ENCODE results near the gene NAA38.

The NAA38 gene

DNA sequence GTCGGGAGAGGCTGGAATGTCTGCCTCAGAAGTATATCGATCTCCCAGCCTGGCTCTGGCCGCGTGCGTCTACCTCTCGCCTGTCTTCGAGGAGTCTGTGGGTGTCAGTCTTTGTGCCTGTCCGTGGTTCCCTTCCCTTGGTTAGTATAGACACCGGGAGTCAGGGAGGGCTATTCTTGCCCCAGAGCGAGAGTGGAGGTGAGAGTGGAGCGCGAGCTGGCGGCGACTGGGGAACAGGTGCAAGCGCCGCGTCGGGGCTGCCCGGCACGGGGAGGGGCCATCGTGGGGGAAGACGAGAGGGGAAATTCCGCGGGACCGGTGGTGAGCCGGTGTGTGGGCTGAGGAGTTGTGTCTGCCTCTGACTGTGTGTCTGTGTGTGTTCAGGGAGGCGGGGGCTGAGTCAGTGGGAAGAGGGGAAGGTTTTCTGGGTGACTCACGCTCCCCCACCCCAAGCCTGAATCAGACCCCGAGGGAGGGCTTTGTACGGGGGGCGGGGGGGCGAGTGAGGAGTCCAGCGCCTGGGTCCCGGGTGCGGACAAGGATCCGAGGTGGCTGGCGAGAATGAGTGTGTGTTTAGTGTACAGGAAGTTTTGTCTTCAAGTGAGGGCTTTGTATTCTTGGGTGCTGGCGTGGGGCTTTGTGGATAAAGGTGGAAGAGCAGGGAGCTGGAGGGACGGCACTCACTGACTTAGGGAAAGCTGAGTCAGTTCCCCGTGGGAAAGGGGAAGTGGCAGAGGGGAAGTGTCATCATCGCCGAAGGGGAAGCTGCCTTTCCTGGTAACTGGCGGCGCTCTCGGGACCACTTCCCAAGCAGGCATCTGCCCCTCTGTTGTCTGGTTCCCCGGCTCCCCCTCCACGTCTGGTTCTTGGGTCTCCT lies 14.7 kb downstream of the NAA38 start:
- H3K4me3 ChIP-seq = peak overlapping the region; percentile 87
- peak overlapping the region; percentile 92 for H3K9ac ChIP-seq (ENCODE audit: insufficient read length)
- peak overlapping the region; percentile 92 for H3K27ac ChIP-seq
- peaks cover 40% of the 10 kb centered on the region for H3K36me3 ChIP-seq (ENCODE audit: insufficient read depth, low read length)
- no peak for DNase-seq (ENCODE audit: low read depth, low spot score)
- H3K9me3 ChIP-seq (ENCODE audit: low read depth, low read length) = no peaks in the 10 kb centered on the region
- TF ChIP-seq POLR2AphosphoS5 (IDR thresholded peaks at IDR 0.05; ENCODE audit: borderline replicate concordance, low read depth, low read length) (peak; percentile 22; the same call in 1 of the 2 replicates), EZH2 (IDR thresholded peaks at IDR 0.05) (no peak)

DNA sequence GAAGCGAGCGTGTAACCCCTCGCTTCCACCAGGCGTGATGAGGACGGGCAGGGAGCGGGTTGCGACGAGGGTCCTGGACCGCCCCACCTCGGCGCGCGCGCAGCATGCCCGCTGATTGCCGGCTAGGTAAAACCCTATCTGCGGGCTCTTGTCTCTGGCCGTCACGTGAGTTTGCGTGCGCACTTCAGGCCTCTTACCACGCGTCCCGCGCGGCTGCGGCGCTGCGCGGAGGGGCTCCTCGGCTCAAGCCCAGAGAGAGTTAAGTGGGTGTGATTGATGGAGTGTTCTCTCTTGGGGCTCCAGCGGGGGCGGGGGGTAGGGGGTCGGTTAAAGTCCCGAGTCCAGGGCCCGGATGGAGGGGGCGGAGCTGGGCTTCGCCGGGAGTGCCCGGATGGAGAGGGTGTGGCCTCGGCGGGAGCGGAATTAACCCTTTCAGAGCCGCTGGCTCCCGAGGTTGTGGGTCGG lies 15.4 kb downstream of the NAA38 start:
- peak overlapping the region; percentile 87 for H3K4me3 ChIP-seq
- peak overlapping the region; percentile 92 for H3K9ac ChIP-seq (ENCODE audit: insufficient read length)
- peaks cover 35% of the 10 kb centered on the region for H3K36me3 ChIP-seq (ENCODE audit: insufficient read depth, low read length)
- no peaks in the 10 kb centered on the region for H3K9me3 ChIP-seq (ENCODE audit: low read depth, low read length)
- no peak for DNase-seq (ENCODE audit: low read depth, low spot score)
- peak; percentile 43 for TF ChIP-seq POLR2AphosphoS5 (IDR thresholded peaks at IDR 0.05; ENCODE audit: borderline replicate concordance, low read depth, low read length)
- TF ChIP-seq EZH2 (IDR thresholded peaks at IDR 0.05) = no peak
- TF ChIP-seq FOXP2 (optimal IDR thresholded peaks at IDR 0.05; ENCODE audit: control extremely low read depth, extremely low read length, insufficient read depth) = no peak
- peak overlapping the region; percentile 92 for H3K27ac ChIP-seq

DNA sequence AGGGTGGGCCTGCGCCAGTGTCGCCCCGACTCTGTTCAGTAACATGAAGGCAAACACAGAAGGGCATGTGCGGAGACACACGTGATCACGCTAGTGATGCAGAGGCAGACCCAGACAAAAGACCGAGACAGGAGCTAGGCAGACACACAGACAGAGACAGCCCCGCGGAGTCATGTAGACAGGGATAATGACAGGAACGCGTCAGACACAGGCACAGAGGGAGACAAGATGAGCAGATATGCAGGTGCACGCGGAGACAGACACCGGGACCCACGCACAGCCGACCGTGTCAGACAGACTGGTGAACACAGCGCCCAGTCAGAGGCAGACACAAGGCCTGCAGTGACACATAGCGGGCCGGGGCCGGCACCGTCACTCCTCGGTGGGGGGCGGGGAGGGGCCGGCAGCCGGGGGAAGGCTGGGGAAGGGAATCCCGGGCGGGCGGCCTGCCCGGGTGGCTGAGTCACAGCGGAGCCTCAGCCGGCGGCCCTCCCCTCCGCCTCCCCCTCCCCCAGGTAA lies 15.9 kb downstream of the NAA38 start:
- peak overlapping the region; percentile 92 for H3K27ac ChIP-seq
- no peak for DNase-seq (ENCODE audit: low read depth, low spot score)
- H3K9ac ChIP-seq (ENCODE audit: insufficient read length) = peak overlapping the region; percentile 92
- TF ChIP-seq FOXP2 (optimal IDR thresholded peaks at IDR 0.05; ENCODE audit: control extremely low read depth, extremely low read length, insufficient read depth) (no peak), POLR2AphosphoS5 (IDR thresholded peaks at IDR 0.05; ENCODE audit: borderline replicate concordance, low read depth, low read length) (no peak), EZH2 (IDR thresholded peaks at IDR 0.05) (no peak)
- peak overlapping the region; percentile 87 for H3K4me3 ChIP-seq
- peaks cover 30% of the 10 kb centered on the region for H3K36me3 ChIP-seq (ENCODE audit: insufficient read depth, low read length)
- H3K9me3 ChIP-seq (ENCODE audit: low read depth, low read length) = no peaks in the 10 kb centered on the region

DNA sequence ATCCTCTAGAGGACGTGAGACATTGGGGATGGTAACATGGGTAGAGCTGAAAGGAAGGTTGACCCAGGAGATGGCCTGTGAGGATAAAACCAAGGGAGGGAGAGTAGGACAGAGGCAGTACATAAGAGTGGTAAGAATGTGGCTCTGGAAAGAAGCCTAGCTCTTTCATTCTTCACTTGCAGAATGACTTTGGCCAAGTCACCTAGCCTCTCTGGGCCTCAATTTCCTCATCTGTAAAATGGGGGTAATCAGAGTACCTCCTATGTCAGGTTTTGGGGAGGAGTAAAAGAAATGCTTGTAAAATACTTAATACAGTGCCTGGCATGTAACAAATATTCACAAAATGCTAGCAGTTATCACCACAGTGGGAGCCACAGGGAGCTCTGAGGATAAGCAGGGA lies 16.5 kb downstream of the NAA38 start:
- peak overlapping the region; percentile 92 for H3K9ac ChIP-seq (ENCODE audit: insufficient read length)
- no peak for TF ChIP-seq EZH2 (IDR thresholded peaks at IDR 0.05)
- no peak for TF ChIP-seq FOXP2 (optimal IDR thresholded peaks at IDR 0.05; ENCODE audit: control extremely low read depth, extremely low read length, insufficient read depth)
- TF ChIP-seq POLR2AphosphoS5 (IDR thresholded peaks at IDR 0.05; ENCODE audit: borderline replicate concordance, low read depth, low read length) = no peak
- DNase-seq (ENCODE audit: low read depth, low spot score) = no peak
- H3K4me3 ChIP-seq = peak overlapping the region; percentile 87
- peak overlapping the region; percentile 92 for H3K27ac ChIP-seq
- peaks cover 25% of the 10 kb centered on the region; the same call in 1 of the 2 replicates for H3K36me3 ChIP-seq (ENCODE audit: insufficient read depth, low read length)
- H3K9me3 ChIP-seq (ENCODE audit: low read depth, low read length) = no peaks in the 10 kb centered on the region

DNA sequence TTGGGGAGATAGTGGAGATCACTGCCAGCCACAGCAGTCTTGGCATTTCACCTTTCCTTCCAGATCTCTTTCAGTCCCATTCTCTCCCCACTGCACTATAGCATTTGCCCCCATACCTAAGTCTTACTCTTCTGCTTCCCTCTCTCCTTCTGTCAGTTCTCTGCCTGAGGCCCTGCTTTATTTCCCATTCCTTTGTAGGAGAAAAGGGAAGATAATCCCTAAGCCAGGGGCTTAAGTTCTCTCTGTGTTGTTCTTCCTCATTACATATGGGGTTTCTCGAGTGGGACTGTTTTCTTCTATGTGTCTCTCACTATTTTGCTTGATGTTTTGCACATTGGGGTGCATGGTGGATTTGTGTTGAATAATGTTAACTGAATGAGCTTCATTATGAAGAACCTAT lies 16.9 kb downstream of the NAA38 start:
- Histone ChIP-seq H3K36me3 (ENCODE audit: insufficient read depth, low read length) (peaks cover 21% of the 10 kb centered on the region; the same call in 1 of the 2 replicates), H3K4me3 (peak overlapping the region; percentile 87), H3K9ac (ENCODE audit: insufficient read length) (peak overlapping the region; percentile 24), H3K27ac (peak overlapping the region; percentile 92), H3K9me3 (ENCODE audit: low read depth, low read length) (no peaks in the 10 kb centered on the region)
- TF ChIP-seq EZH2 (IDR thresholded peaks at IDR 0.05) (no peak), POLR2AphosphoS5 (IDR thresholded peaks at IDR 0.05; ENCODE audit: borderline replicate concordance, low read depth, low read length) (no peak), FOXP2 (optimal IDR thresholded peaks at IDR 0.05; ENCODE audit: control extremely low read depth, extremely low read length, insufficient read depth) (no peak)
- DNase-seq (ENCODE audit: low read depth, low spot score) = no peak

DNA sequence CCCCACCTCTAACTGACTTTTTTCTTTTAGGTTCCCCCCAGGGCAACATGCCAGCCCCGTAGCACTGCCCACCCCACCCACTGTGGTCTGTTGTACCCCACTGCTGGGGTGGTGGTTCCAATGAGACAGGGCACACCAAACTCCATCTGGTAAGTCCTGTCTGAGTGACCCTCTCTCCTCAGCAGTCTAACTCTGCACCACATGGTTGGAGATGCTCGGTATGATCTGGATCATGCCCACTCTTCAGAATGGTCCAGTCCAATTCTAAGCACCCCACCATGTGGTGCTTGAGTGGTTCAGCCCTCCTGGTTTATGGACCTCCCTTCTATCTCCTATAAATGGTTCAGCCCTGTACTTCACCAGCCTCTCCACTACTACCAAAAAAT lies 17.5 kb downstream of the NAA38 start:
- Histone ChIP-seq H3K9ac (ENCODE audit: insufficient read length) (peak overlapping the region; percentile 24), H3K27ac (peak overlapping the region; percentile 92), H3K4me3 (peak overlapping the region; percentile 87), H3K36me3 (ENCODE audit: insufficient read depth, low read length) (peaks cover 16% of the 10 kb centered on the region; the same call in 1 of the 2 replicates), H3K9me3 (ENCODE audit: low read depth, low read length) (no peaks in the 10 kb centered on the region)
- DNase-seq (ENCODE audit: low read depth, low spot score) = no peak
- no peak for TF ChIP-seq POLR2AphosphoS5 (IDR thresholded peaks at IDR 0.05; ENCODE audit: borderline replicate concordance, low read depth, low read length)
- TF ChIP-seq FOXP2 (optimal IDR thresholded peaks at IDR 0.05; ENCODE audit: control extremely low read depth, extremely low read length, insufficient read depth) = no peak
- TF ChIP-seq EZH2 (IDR thresholded peaks at IDR 0.05) = no peak

DNA sequence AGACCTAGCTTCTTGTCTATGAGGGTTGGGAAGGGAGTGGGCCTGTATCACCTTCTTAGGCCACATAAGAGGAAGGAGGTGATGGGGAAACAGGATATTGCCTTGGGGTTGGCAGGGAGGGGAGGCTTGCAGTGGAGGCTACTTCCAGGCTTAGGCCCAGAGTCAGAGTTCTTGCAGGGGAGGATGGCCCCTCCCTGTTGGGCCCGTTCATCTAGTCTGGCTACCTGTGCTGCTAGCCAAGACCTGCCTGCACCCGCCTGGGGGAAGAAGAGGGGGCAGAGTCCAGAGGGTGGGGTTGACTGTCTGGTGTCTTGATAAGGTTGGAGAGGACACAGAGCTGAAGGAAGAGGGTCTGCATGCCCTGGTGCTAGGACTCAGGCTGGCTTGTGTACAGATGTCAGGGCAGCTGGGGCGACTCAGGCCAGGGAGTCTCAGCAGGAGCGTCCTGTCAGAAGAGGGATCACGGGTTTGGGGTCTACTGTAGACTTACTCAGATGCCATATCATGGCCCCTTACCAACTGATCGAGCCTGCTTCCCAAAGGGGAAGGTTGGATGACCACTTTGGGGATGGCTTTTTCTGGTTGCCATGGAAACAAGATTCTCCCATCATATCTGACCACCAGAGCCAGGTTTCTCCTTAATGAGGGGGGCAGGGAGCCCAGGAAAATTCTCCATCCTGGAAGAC lies 18.0 kb downstream of the NAA38 start:
- Histone ChIP-seq H3K27ac (peak overlapping the region; percentile 92), H3K36me3 (ENCODE audit: insufficient read depth, low read length) (peaks cover 15% of the 10 kb centered on the region; the same call in 1 of the 2 replicates), H3K4me3 (peak overlapping the region; percentile 87), H3K9me3 (ENCODE audit: low read depth, low read length) (no peaks in the 10 kb centered on the region), H3K9ac (ENCODE audit: insufficient read length) (peak overlapping the region; percentile 56)
- DNase-seq (ENCODE audit: low read depth, low spot score) = no peak
- TF ChIP-seq FOXP2 (optimal IDR thresholded peaks at IDR 0.05; ENCODE audit: control extremely low read depth, extremely low read length, insufficient read depth) (no peak), POLR2AphosphoS5 (IDR thresholded peaks at IDR 0.05; ENCODE audit: borderline replicate concordance, low read depth, low read length) (no peak), EZH2 (IDR thresholded peaks at IDR 0.05) (no peak)
